ENCODE measurements around the gene ABCC11.

The ABCC11 gene

GRCh38 chr16:48284772-48285409 lies 37.6 kb upstream of the ABCC11 start:
- no peak overlapping the region for H3K4me3 ChIP-seq (replicated peaks; ENCODE audit: low read depth, low read length)
- no peak for TF ChIP-seq CTCF (IDR thresholded peaks at IDR 0.05; ENCODE audit: low read length, missing control alignments)
- DNase-seq (ENCODE audit: low read depth): no peak

- H3K4me3 ChIP-seq (replicated peaks; ENCODE audit: low read depth, low read length): no peak overlapping the region
- TF ChIP-seq CTCF (IDR thresholded peaks at IDR 0.05; ENCODE audit: low read length, missing control alignments): no peak
- peak; percentile 27 for DNase-seq (ENCODE audit: low read depth)
Measured at GRCh38 chr16:48282636-48283263, 35.4 kb upstream of the ABCC11 start.

- no peak overlapping the region for H3K4me3 ChIP-seq (replicated peaks; ENCODE audit: low read depth, low read length)
- TF ChIP-seq CTCF (IDR thresholded peaks at IDR 0.05; ENCODE audit: low read length, missing control alignments): no peak
Measured at GRCh38 chr16:48280546-48280945, 33.2 kb upstream of the ABCC11 start.

GRCh38 chr16:48279199-48279598 lies 31.9 kb upstream of the ABCC11 start:
- no peak for TF ChIP-seq CTCF (IDR thresholded peaks at IDR 0.05; ENCODE audit: low read length, missing control alignments)
- no peak for DNase-seq (ENCODE audit: low read depth)
- no peak overlapping the region for H3K4me3 ChIP-seq (replicated peaks; ENCODE audit: low read depth, low read length)

More at GRCh38 chr16:48280546-48280945, 33.2 kb upstream of the ABCC11 start:
- no peak for DNase-seq (ENCODE audit: low read depth)

- DNase-seq (ENCODE audit: low read depth): no peak
- H3K4me3 ChIP-seq (replicated peaks; ENCODE audit: low read depth, low read length): no peak overlapping the region
- no peak for TF ChIP-seq CTCF (IDR thresholded peaks at IDR 0.05; ENCODE audit: low read length, missing control alignments)
Measured at GRCh38 chr16:48277158-48277557, 29.8 kb upstream of the ABCC11 start.

- no peak for TF ChIP-seq CTCF (IDR thresholded peaks at IDR 0.05; ENCODE audit: low read length, missing control alignments)
- no peak overlapping the region for H3K4me3 ChIP-seq (replicated peaks; ENCODE audit: low read depth, low read length)
- no peak for DNase-seq (ENCODE audit: low read depth)
Measured at GRCh38 chr16:48276102-48276501, 28.8 kb upstream of the ABCC11 start.

- DNase-seq (ENCODE audit: low read depth): no peak
- no peak overlapping the region for H3K4me3 ChIP-seq (replicated peaks; ENCODE audit: low read depth, low read length)
- no peak for TF ChIP-seq CTCF (IDR thresholded peaks at IDR 0.05; ENCODE audit: low read length, missing control alignments)
Measured at GRCh38 chr16:48274476-48274875, 27.1 kb upstream of the ABCC11 start.
